Measurements from ENCODE around the gene FAM107B.
"Not testable (repeated sequence)": the region's sequence is repeated elsewhere in the genome, so short reads cannot be mapped to it uniquely, and the experiment has no call there.

Gene FAM107B

DNA sequence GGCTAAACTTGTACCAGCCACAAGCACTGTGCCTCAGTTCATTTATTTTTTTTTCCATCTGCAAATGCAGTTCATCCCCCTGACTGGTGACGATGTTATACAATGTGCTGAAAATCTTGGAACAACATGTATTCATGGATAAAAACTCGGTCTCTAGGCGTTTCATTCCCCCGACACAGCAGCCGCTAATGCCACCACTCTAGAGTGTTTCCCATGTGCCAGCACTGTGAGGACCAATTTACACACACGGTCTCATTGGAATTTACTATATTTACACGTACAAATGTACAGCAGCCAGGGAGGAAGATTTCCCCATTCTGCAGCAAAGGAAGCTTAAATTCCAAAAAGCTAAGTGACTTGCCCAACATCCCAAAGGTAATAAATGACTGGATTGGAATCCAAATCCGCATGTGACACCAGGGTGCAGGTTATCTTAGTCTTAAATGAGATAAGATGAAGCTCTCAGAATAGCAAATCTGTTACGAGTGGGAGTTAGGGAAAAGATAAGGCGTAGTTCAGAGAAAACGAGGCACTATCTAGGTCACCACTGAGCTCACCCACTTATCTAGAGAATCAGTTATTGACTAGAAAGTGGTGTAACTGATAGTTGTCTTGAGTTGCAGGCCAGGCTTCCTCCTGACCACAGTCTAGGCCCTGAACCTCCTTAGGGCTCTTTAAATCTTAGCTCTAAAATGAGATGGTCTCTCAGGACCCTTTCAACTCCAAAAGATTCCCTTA, 36.7 kb downstream of the FAM107B start:
- DNase-seq (ENCODE audit: low read depth in 1 of 2, low spot score in 1 of 2) = no peak

DNA sequence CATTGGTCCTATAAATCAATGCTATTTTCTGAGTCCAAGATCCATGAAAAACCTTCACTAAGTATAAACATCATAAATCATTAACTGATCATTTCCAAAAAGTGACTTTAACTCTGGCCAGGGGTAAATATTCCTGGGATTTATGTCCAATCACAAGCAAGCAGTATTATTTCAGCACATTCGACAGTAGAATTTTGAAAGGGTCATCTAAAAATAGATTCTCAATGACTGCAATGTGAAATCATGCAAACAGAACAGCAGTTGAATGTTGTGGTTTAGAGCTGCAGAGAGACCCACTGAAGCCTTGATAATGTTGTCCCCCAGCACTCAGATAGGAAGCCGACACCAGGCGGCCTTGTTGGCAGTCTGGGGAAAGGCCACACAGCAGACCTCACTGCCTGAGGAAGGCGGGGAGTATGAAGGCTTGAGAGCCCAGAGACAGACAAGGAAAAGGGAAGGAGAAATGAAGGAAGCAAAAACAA, 38.1 kb downstream of the FAM107B start:
- DNase-seq (ENCODE audit: low read depth in 1 of 2, low spot score in 1 of 2) = no peak

DNA sequence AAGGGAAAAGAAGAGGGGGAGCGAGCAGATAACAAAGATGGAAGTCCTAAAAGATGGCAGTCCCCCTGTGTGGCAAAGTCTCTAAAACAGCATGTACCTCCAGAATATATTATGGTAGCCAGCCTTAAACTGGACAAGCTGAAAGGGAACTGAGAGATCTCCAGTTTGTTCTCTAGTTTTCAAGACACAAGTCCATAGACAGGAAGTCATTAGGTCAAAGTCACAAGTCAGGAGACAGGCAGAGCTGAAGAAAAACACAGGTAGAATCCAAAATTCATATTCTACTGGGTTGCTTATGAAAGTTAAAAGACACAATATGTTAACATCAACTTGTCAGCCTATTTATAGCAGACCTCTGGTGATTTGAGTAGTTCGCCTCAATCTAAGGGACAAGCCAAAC, 38.7 kb downstream of the FAM107B start:
- no peak for DNase-seq (ENCODE audit: low read depth in 1 of 2, low spot score in 1 of 2)

DNA sequence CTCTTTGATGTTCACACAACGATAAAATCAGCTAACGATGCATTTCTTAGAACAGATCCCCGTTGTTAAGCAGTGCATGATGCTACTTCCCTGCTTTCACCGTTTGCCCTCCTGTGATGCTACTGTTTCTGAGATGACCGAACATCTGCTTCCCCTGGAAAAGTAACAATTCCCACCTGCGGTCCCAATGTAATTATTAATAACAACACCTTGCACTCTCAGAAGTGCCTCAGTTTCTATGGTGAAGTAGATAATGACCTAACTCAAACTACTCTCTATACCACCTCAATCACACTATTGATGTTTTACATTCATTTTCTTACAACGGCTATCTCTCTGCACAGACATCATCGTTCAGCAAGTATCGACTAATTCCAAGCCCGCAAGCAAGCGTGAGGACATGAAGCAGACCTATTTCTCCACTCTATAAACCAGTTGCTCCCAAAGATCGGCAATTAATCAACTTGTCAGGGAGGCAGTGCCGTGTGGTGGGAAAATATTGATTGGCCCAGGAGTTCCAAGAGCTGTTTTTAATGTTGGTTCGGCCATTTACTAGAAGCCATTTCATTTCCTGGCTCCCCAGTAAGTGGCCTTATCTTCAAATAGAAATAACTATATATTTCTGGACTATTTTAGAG, 42.7 kb downstream of the FAM107B start:
- no peak for DNase-seq (ENCODE audit: low read depth in 1 of 2, low spot score in 1 of 2)

DNA sequence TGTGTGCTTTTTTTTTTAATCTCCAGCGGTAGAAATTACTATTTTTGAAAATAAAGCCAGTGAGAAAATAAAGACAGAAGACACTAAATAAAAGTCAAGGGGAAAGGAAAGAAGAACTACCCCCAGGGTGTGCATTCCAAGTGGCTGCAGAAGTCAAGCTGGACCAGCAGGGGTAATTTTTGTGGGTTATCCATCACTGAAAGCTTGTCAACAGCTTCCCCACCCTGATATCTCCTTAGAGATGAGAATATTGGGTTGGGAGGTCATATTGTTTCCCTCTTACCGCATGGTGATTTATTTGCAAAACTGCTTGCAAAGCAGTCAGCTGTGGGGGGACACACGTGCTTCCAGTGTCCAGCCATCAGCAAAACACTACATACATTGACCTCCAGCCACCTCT, 46.4 kb downstream of the FAM107B start:
- DNase-seq (ENCODE audit: low read depth in 1 of 2, low spot score in 1 of 2) = no peak

DNA sequence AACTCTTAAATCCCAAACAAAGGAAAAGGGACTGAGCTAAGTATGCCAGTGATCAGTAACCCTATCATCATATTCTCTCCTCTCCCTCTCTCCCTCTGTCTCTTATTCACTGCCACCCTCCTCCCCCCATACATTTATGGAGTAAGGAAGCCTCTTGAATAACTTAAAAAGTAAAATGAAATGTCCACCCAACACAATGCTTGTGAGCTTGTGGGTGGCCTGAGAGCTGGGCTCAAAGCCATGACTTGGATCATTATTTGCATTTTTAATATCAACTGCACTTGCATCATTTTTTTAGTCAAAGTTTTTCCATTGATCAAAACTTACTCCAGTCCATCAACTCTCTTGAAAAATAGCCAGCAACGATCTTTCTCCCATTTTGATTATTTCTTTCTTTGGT, 46.8 kb downstream of the FAM107B start:
- no peak for DNase-seq (ENCODE audit: low read depth in 1 of 2, low spot score in 1 of 2)

DNA sequence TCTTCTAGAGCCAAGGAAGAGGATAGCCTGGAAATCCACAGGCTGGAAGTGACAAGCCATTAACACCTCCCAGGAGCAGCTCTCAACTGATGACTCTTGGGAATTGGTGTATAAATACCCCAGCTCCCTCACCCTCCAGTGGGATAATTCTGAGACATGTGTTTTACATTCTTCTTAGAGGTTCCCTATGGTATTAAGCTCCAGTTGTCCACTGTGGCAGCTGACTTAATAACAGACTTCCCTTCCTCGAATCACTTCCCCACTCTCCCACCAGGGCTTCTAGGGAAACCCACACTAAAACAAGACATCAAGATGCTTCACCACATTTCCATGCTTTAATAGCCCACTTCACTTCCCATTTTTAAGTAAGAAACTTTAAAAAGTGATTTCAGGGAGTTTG, 47.2 kb downstream of the FAM107B start:
- DNase-seq (ENCODE audit: low read depth in 1 of 2, low spot score in 1 of 2) = no peak

DNA sequence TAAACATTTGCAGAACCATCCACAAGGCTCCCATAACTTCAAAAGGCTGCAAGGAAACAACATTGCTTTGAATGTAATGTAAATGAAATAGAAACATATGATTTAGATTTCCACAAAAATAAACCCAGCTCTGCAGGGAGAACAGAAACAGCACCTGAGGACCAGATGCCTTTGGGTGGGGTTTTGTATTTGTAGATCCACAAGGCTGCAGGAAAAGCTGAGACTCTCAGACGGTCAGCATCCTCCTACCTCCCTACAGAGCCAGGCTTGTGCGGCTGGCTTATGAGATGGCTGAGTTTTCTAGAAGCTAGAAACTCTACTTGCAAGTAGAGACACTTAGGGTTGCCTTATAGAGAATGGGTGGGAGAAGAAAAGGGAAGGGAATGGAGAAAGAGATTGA, 49.8 kb downstream of the FAM107B start:
- DNase-seq (ENCODE audit: low read depth in 1 of 2, low spot score in 1 of 2) = no peak

DNA sequence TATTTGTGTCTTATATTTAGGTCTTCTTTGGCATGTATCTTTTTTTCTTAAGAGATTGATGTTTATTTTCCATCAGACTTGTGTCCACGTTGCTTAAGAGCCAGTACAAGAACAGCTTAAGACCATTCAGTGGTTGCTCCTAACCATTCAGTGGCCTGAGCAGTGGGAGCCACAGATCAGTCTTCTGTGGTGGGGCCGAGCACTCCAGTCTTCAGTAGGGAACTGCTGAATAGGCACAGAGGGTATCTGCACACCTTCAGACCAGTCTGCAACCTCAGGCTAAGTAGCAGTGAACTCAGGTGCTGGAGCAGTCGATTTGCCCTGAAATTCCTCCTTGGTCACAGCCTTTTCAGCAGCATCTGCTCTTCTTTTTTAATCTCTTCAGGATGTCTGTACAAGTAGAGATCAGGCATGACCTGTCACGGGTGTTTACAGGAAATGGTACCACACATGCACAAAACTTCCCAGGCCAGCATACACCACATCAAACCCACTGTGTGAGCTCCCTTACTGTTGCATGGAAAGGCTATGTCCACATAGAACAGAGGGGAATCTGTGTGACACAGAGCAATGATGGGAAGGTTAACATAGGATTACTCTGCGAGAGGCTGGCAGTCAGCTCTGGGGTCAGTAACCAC, 51.5 kb downstream of the FAM107B start:
- no peak for DNase-seq (ENCODE audit: low read depth in 1 of 2, low spot score in 1 of 2)

DNA sequence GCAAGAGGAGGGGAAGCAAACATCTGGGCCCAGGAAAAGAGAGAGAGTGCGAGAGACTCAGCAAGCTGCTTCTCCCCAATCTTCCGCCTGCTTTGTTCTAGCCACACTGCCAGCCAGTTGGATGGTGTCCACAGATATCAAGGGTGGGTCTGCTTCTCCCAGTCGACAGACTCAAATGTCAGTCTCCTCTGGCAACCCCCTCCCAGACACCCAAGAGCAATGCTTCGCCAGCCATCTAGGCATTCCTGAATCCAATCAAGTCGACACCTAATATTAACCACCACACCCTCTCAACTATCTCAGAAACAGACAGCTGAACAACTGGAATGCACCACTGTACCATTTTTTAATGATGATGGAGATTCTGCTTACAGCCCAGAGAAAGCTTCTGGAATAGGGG, 57.1 kb downstream of the FAM107B start:
- no peak for DNase-seq (ENCODE audit: low read depth in 1 of 2, low spot score in 1 of 2)

DNA sequence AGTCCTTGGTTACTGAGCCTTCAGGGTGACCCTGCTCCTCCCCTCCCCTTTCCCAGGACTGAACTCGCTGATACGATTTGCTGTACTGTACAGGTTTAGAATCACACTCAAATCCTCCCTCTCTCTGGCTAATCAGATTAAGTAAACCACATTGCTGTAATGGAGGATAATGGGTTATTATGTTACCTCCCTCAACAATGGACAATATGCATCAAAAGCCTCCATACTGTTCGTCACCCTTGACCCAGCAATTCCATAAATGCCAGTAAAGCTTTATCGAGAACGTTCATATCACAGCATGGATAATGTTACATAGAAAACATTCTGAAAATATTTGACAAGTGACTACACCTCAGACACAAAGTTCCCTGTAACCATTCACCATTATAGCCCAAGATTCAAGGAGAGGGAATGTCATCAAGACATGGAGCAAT, 61.7 kb downstream of the FAM107B start:
- DNase-seq (ENCODE audit: low read depth in 1 of 2, low spot score in 1 of 2) = no peak

DNA sequence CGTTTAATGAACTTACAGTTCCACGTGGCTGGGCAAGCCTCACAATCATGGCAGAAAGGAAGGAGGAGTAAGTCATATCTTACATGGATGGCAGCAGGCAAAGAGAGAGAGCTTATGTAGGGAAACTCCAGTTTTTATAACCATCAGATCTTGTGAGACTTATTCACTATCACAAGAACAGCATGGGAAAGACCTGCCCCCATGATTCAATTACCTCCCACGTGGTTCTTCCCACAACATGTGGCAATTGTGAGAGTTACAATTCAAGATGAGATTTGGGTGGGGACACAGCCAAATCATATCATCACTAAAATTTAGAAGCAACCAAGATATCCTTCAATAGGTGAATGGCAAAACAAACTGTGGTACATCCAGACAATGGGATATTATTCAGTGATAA, 65.4 kb downstream of the FAM107B start:
- DNase-seq (ENCODE audit: low read depth in 1 of 2, low spot score in 1 of 2) = not testable (repeated sequence)

DNA sequence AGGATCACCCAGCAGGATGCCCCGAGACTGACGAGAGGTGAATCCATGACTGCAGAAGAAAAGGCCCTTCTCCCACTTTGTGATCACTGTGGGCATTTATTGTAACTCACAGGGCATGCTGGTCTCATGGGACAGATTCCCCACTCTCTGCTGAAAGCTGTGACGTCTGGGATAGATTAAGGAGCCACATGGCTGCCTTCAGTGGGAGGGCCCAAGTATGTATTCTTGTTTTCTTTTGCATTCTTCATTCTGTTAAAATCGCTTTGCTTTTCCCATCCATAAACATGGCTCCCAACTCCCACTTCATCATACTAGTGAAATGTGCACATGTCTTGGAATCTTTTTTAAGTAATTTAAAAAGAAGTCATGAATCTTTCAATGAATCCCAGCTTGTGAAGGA, 67.2 kb downstream of the FAM107B start:
- no peak for DNase-seq (ENCODE audit: low read depth in 1 of 2, low spot score in 1 of 2)

DNA sequence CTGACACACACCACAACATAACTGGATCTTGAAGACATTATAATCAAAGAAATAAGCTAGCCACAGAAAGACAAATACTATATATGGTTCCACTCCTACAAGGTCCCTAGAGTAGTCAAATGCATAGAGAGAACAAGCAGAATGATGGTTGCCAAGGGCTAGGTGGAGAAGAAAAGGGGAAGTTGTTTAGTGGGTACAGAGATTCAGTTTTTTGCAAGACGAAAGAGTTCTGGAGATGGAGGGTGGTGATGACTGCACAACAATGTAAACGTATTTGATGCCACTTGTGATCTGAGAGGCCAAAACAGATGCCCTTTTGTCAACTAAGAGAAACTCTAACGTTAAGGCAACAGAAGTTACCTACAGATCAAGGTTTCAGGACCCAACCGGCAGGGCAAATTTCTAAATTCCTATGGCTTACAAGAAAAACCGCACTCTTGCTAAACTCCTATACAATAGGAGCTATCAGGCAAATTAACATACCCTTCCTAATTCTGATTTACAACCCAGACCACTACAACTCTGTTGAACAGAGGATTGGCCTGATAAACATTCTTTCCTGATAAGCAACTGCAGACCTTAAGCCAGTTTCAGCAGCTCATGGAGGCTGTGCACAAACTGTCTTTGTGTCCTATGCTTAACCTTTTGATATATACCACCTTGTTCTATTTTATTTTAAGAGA, 69.0 kb downstream of the FAM107B start:
- DNase-seq (ENCODE audit: low read depth in 1 of 2, low spot score in 1 of 2) = no peak

DNA sequence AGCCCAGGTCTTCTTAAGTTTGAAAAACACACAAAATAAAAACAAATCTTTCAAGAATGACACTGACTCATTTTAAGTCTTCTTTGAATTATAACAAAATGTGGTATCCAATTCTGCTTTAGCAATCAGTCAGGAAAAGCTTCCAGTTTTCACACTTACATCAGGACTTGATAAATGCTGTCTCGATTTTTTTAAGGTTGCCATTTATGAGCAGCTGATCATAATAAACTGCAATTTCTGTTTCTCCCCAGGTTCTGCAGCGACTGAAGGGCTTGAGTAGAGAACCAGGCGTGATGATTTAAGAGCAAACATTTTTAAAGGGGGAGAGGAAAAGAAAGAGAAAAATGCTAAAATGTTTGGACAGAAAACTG, 71.1 kb downstream of the FAM107B start:
- DNase-seq (ENCODE audit: low read depth in 1 of 2, low spot score in 1 of 2) = no peak

DNA sequence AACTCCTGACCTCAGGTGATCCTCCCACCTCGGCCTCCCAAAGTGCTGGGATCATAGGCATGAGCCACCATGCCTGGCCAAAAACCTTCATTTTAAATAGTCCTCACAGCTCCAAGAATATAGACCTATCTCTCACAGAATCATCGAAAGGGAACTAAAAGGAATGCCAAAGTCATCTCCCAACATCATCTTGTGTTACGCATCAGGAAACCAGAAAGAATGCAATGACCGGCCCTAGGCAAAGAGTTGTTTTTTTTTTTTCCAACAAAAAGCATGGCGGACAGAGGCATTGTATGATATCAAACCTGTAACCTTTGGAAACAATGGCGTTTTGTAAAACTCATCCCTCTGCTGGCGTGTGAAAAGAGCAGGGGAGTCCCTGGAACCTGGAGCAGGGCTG, 73.2 kb downstream of the FAM107B start:
- no peak for DNase-seq (ENCODE audit: low read depth in 1 of 2, low spot score in 1 of 2)

DNA sequence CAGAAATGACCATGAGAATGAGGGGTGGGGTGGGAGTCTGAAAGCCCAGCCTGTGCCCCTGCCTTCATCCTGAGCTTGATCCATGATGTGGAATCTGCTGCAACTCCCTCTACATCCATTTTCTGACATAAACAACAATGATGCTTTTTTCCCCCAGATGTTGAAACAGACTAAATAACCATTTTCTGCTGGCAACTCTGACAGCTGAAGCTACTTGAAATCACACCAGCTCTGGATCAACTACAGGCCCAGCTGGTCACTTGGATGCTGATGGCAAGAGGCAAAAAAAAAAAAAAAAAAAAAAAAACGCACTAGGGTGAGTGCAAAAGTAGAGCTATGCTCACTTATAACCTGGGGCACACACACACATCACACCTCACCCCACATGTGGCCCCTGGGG, 74.2 kb downstream of the FAM107B start:
- no peak for DNase-seq (ENCODE audit: low read depth in 1 of 2, low spot score in 1 of 2)

DNA sequence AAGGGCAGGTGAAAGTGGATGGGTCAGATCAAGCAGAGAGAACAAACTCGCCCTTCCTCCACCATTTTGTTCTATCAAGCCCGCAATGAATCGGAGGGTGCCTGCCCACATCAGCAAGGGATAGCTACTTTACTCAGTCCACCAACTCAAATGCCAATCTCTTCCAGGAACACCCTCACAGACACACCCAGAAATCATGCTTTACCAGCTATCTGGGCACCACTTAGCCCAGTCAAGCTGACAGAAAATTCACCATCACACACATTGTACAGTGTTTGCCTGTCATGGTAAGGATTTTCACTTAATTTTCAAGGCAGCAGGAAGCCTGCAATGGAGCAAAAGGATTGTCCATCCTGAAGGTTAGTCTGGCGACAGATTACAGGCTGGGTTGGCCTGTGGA, 75.2 kb downstream of the FAM107B start:
- DNase-seq (ENCODE audit: low read depth in 1 of 2, low spot score in 1 of 2) = no peak

DNA sequence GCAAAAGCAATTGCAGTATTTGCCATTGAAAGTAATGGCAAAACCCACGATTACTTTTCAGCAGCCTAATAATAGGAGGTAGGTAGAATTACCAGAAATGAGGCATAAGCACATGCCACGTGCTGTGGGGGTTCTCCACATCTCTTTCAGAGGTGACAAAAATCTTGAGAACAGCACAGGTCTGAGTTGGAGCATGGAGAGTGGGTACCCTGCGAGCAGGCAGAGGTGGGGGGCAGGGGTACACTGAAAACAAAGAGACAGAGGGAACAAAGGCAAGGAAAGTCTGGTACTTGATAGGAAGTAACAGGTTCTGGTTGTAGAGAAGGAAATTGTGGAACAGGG, 75.9 kb downstream of the FAM107B start:
- no peak for DNase-seq (ENCODE audit: low read depth in 1 of 2, low spot score in 1 of 2)

DNA sequence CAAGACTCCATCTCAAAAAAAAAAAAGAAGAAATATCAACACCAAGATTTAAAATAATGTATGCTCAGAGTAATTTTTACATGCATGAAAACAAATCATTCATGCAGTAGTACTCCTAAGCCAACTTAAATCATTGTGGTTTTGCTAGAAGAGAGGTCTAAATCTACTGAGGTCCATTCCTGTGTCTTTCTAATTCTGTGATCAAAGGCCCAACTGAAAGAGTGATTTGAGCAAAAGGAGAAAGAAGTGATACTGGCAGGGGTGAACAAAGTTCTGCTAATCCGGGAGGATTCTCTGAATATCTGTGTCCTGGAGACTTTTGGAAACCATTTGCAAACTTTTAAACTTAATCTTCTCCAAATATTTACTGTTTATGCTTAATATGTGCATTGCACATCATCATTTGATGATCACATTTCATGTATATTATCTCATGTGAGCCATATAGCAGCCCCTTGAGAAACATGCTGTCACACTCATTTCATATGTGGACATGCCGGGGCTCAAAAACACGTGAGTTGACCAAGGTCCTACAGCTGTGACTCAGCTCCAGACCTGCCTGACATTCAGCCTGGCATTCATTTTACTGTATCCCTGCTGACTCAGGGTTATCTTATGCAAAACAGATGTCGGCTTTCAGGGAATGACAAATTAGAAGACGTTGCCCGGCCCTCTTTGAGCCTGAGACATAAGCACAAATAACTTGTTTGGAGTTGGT, 76.4 kb downstream of the FAM107B start:
- DNase-seq (ENCODE audit: low read depth in 1 of 2, low spot score in 1 of 2) = no peak

DNA sequence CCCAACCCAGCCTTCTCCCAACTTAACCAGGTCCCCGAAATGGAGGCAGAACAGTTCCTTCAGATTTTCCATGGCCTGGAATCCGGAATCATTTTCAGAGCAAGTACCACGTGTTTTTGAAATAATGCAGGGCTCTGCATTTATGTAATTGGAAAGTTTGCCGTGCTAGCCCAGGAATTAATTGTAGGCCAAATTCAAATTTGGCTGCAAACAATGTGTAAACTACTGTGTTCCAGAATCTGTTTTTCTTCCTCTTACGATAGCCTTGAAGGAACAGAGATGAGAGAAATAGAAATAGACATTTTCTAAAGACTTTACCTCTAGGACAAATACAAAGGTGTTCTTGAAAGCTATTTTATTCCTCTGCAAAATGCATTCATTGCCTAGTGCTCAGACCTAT, 77.4 kb downstream of the FAM107B start:
- no peak for DNase-seq (ENCODE audit: low read depth in 1 of 2, low spot score in 1 of 2)

Measured in activated CD4-positive, alpha-beta T cell treated with anti-CD3 and anti-CD28 coated beads, Interleukin-2, amount 50 U/mL, for 24 hours (primary cell).